A673 (cell line): ENCODE data around the gene POLR2M.

Source experiments
- CTCF ChIP-seq: fragments of 300-800, 200-600 bp; sonication (generic); conservative IDR thresholded peaks from 2 replicates; pipeline ENCODE4 v1.5.1; 2017; ENCODE audit warnings: low read depth, mild to moderate bottlenecking, antibody characterized with exemption, low read length, moderate library complexity, mixed read lengths
- EZH2 ChIP-seq: fragments of 200-600 bp; sonication (generic); IDR thresholded peaks from 2 replicates; pipeline ENCODE4 v1.6.1; 2017; ENCODE audit warnings: borderline replicate concordance, low read depth, mild to moderate bottlenecking, mixed read lengths, antibody characterized with exemption, low read length; ENCODE audit not compliant: poor library complexity, severe bottlenecking

- TF ChIP-seq EZH2 (no peak), CTCF (no peak)
Observed at GRCh38 chr15:57736591-57736990, 30.1 kb downstream of the POLR2M start.
